ENCODE data around the gene PCDHAC1. TPM values are rescaled to one million over a fixed set of nuclear protein-coding genes. Genes with fewer than 3 reads are reported as not detected.

Gene PCDHAC1
- total RNA-seq, 1 donor from 2014 or later = 0.69 TPM

DNA sequence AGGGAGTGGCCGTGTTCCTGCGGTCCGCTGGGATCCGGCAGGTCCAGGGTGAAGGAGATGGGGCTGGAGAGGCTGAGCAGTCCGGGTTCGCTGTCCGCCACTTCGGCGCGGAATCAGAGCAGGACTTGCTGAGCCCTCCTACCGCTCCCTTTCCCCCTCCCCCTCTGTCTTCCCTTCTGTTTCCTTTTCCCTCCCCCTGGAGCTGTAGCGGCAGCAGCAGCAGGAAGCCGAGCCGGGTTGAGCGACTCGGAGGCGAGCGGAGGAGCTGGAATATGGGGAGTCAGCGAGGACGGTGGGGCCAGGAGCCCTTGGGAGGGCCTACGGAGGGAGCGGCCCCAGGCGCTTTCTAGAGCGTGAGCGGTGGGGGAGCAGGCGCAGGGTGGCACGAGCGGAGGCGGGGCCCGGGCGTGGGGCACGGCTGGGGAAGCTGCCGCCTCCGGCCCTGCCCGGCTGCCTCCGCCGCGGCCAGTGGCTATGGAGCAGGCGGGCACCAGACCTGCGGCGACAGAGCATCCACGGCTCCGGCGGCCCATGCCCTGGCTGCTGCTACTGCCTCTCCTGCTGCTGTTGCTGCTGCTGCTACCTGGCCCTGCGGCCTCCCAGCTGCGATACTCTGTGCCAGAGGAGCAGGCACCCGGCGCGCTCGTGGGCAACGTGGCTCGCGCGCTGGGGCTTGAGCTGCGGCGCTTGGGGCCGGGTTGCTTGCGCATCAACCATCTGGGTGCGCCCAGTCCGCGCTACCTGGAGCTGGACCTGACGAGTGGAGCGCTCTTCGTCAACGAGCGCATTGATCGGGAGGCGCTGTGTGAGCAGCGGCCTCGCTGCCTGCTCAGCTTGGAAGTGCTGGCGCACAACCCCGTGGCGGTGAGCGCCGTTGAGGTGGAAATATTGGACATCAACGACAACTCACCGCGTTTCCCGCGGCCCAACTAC lies 40.5 kb downstream of the PCDHAC1 start, which contains the start of gene PCDHAC2:
Gene PCDHAC2 (plus strand): TSS at position 184 of the 933 bp plus-strand sequence. CDS start 291 bp downstream, at position 475.
- DNase-seq = peak; percentile 45

DNA sequence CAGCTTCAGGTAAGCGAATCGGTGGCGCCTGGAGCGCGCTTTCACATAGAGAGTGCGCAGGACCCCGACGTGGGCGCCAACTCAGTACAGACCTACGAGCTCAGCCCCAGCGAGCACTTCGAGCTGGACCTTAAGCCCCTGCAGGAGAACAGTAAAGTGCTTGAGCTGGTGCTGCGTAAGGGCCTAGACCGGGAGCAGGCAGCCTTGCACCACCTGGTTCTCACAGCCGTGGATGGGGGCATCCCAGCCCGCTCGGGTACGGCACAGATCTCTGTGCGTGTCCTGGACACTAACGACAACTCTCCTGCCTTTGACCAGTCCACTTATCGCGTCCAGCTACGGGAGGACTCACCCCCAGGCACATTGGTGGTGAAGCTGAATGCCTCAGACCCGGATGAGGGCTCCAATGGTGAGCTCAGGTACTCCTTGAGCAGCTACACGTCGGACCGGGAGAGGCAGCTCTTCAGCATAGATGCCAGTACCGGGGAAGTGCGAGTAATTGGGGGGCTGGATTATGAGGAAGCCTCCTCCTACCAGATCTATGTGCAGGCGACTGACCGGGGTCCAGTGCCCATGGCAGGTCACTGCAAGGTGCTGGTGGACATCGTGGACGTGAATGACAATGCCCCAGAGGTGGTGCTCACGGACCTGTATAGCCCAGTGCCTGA lies 41.3 kb downstream of the PCDHAC1 start:
- DNase-seq = no peak

DNA sequence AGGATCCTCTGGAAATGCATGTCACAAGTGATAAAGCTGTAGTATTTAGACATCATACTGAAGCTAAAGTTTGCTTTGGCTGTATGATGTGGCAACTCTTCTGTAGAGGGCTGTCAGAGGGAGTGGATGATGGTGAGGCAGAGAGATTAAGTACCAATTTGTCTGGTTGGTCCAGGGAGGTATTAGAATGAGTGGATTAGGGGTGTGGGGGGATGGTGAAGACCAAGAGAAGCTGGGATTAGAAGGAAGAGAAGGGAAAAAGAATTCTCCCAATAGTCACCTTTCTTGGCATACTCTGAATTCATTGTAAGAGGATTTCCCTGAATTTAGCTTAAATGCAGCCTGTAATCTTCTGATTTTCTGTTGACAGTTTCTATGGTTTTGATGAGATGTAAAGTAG lies 43.8 kb downstream of the PCDHAC1 start:
- DNase-seq = no peak

DNA sequence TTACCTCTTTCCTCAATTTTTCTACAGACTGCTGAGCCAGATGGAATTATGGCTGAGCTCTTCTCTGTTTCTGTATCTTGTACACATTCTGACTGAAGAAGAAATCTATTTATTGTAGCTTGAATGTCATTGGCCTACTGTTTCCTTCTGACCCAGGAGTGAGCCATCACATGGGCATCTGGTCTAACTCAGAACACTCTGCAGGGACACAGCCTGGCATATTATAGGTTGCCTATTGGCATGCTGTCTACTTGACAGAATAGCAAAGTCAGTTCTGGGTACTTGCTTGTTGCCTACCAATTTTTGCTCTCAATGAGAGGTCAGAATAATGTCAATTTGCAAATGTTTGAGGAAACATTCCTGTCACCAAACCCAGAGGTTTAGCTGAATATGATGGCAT lies 47.5 kb downstream of the PCDHAC1 start:
- DNase-seq = no peak

DNA sequence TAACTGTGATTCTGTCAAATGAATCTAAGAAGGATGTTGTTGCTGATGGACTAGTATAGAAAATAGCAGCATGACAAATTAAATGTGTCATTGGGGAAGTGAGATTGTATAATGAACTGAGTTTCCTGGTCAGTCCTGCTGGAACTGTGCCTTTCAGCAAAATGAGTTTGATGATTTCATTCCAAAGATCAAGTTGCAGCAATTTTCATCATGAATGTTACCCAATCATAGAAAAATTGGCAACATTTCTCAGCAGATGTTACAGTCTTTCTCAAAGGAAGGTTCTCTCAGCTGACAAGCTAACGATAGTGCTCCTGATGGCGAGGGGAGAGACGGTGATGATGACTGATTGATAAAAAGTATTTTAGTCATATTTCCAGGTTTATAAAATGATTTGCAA lies 50.9 kb downstream of the PCDHAC1 start:
- peak; percentile 80 for DNase-seq

DNA sequence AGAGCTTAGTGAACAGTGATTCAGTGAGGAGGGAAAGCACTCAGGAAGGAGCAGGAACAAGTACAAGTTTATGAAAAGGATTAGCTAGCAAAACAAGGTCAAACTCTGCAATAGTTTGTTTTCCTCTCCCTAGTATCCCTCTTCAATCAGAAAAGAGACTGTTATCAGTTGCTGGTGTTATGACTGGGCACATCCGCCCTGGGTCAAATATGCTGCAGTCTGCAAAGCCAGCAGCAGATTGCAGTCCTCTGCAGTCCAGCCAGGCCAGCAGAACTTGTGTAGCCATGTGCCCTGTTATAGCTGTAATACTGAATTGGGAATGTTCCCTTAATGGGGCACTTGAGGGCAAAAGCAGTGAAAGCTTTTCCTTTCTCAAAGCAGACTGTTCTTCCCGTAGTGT lies 52.2 kb downstream of the PCDHAC1 start:
- no peak for DNase-seq

DNA sequence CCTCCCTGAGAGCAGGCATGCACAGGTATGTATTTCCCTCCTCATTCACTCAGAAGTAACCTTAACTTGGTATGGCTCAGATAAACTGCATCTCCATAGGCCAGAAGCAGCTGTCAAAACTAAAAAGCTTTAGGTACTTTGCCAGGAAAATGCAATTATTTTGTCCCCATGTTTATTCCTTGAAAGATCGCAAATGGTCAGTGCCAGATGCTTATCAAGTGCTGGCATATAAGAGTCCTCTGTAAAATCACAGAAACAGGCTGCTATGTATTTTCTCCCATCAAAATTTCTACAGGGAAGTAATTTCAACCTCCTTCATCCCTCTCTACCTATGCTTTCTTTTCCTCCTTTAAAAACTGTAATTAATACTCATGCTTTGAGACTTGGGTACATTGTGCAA lies 52.9 kb downstream of the PCDHAC1 start:
- no peak for DNase-seq

Small RNAs within 50 kb of the gene (small RNA-seq; reads per million reads assigned to genes)
- not detected for gene AC010223.1 (ENCODE audit: low replicate concordance)

Other genes starting within 250 kb of the PCDHAC1 start
- gene HARS1, start 234.9 kb upstream of the PCDHAC1 start, total RNA-seq = 36.9 TPM
- 19.6 TPM for gene HARS2, start 234.8 kb upstream of the PCDHAC1 start, total RNA-seq
- 31.4 TPM for gene ZMAT2, start 225.9 kb upstream of the PCDHAC1 start, total RNA-seq
- gene PCDHA1, start 140.2 kb upstream of the PCDHAC1 start, total RNA-seq = not detected
- gene PCDHA2, start 131.4 kb upstream of the PCDHAC1 start, total RNA-seq = 0.20 TPM
- gene PCDHA3, start 125.2 kb upstream of the PCDHAC1 start, total RNA-seq = 0.20 TPM
- 0.30 TPM for gene PCDHA4, start 119.2 kb upstream of the PCDHAC1 start, total RNA-seq
- 0.20 TPM for gene PCDHA5, start 104.7 kb upstream of the PCDHAC1 start, total RNA-seq
- gene PCDHA6, start 98.3 kb upstream of the PCDHAC1 start, total RNA-seq = 0.30 TPM
- gene PCDHA7, start 92.0 kb upstream of the PCDHAC1 start, total RNA-seq = 0.30 TPM
- 0.10 TPM for gene PCDHA8, start 85.1 kb upstream of the PCDHAC1 start, total RNA-seq
- gene PCDHA9, start 77.9 kb upstream of the PCDHAC1 start, total RNA-seq = 0.30 TPM
- 0.20 TPM for gene PCDHA10, start 70.4 kb upstream of the PCDHAC1 start, total RNA-seq
- gene PCDHA11, start 57.3 kb upstream of the PCDHAC1 start, total RNA-seq = 0.39 TPM
- 0.20 TPM for gene PCDHA12, start 51.0 kb upstream of the PCDHAC1 start, total RNA-seq
- gene PCDHA13, start 44.2 kb upstream of the PCDHAC1 start, total RNA-seq = 0.79 TPM
- gene PCDHAC2, start 40.2 kb downstream of the PCDHAC1 start, total RNA-seq = 3.0 TPM
- not detected for gene PCDHB1, start 125.1 kb downstream of the PCDHAC1 start, total RNA-seq
- gene PCDHB2, start 168.3 kb downstream of the PCDHAC1 start, total RNA-seq = 3.1 TPM
- 2.7 TPM for gene PCDHB3, start 174.2 kb downstream of the PCDHAC1 start, total RNA-seq
- 1.6 TPM for gene PCDHB4, start 195.5 kb downstream of the PCDHAC1 start, total RNA-seq
- gene PCDHB5, start 208.9 kb downstream of the PCDHAC1 start, total RNA-seq = 2.7 TPM
- gene PCDHB6, start 223.8 kb downstream of the PCDHAC1 start, total RNA-seq = 0.39 TPM
- 1.1 TPM for gene PCDHB7, start 246.3 kb downstream of the PCDHAC1 start, total RNA-seq